Small intestine (tissue), 7 donors: ENCODE data around the gene MARK4. TPM values are rescaled to one million over a fixed set of nuclear protein-coding genes. Genes with fewer than 3 reads are reported as not detected.
"Not testable (repeated sequence)": the region's sequence is repeated elsewhere in the genome, so short reads cannot be mapped to it uniquely, and the experiment has no call there.

Experiments used
- DNase-seq, 2 donors: peaks; one replicate each; pipeline versions ENCODE4 v3.0.0 to v3.0.0-alpha.2; 2013
- FAIRE-seq: peaks from 2 replicates; lab custom pipeline; 2012; peaks lifted over from hg19 to GRCh38; lab: Jason Lieb, UNC
- H3K27ac ChIP-seq, 3 donors: one replicate each; pipeline ENCODE4 v1.5.1; 2013; ENCODE audit warnings: low read length in 2 of 3, mild to moderate bottlenecking in 2 of 3, control low read depth in 1 of 3, inconsistent platforms in 1 of 3, low read depth in 1 of 3, moderate library complexity in 1 of 3
- H3K27me3 ChIP-seq, 3 donors: one replicate each; pipeline ENCODE4 v1.6.1; 2013; ENCODE audit warnings: low read length in 3 of 3, inconsistent platforms in 1 of 3; ENCODE audit not compliant: control insufficient read depth in 3 of 3, insufficient read depth in 3 of 3
- H3K36me3 ChIP-seq, 3 donors: one replicate each; pipeline ENCODE4 v1.6.1; 2013; ENCODE audit warnings: low read length in 3 of 3, inconsistent platforms in 1 of 3, low read depth in 1 of 3, mild to moderate bottlenecking in 1 of 3, moderate library complexity in 1 of 3; ENCODE audit not compliant: control insufficient read depth in 3 of 3, insufficient read depth in 2 of 3
- H3K4me1 ChIP-seq, 3 donors: one replicate each; pipeline ENCODE4 v1.6.1; 2013; ENCODE audit warnings: low read length in 2 of 3, inconsistent platforms in 1 of 3, low read depth in 1 of 3, mild to moderate bottlenecking in 1 of 3, moderate library complexity in 1 of 3; ENCODE audit not compliant: control insufficient read depth in 3 of 3, insufficient read depth in 2 of 3
- H3K4me3 ChIP-seq, 3 donors: one replicate each; pipeline ENCODE4 v1.5.1; 2013; ENCODE audit warnings: low read length in 3 of 3, control low read depth in 1 of 3, inconsistent platforms in 1 of 3, low read depth in 1 of 3, mild to moderate bottlenecking in 1 of 3, moderate library complexity in 1 of 3
- H3K9me3 ChIP-seq, 2 donors: one replicate each; pipeline ENCODE4 v1.6.1; 2013; ENCODE audit warnings: low read depth in 1 of 2, low read length in 1 of 2; ENCODE audit not compliant: control insufficient read depth in 2 of 2, insufficient read depth in 1 of 2
- WGBS, 3 donors: extraction: QIAGEN DNeasy Blood & Tissue Kit; methylation state at CpG; one replicate each; pipeline ENCODE4 v1.1.7; 2013; 5-methylcytosine and 5-hydroxymethylcytosine counted together
- polyA plus RNA-seq, 4 donors: library from polyadenylated mRNA; stranded (reverse) in 3 of 4; unstranded in 1 of 4; fragments of 200-250 nt in 3 of 4; fragments of 120-200 nt in 1 of 4; gene quantifications; one replicate each; pipeline versions ENCODE4 v1.2.1 to v1.2.3, GENCODE V29; 2013
- donor health status: healthy with polysubstance abuse.
- donor health status: control.
- donor health status: control.
- donor health status: Bipolar disorder and iron deficiency.
- donor health status: healthy.

MARK4 gene
- polyA plus RNA-seq, 4 donors: 5.1 to 14.2 (median 7.7) TPM

DNA sequence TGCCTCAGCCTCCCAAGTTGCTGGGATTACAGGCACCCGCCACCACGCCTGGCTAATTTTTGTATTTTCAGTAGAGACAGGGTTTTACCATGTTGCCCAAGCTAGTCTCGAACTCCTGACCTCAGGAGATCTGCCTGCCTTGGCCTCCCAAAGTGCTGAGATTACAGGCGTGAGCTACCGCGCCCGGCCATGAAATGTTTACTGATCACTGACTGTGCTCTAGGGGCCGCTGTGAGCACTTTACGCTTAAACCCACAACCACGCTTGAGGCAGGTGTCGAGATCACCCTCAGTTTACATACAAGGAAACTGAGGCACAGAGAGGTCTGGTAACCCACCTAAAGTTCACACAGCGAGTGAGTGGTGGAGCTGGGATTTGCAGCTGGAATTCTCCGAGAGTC lies 18.9 kb downstream of the MARK4 start:
- not testable (repeated sequence) for FAIRE-seq, H3K4me3 ChIP-seq
- H3K36me3 ChIP-seq: peaks cover 4 to 54% (median 4%) of the 10 kb centered on the region in 3 donors

DNA sequence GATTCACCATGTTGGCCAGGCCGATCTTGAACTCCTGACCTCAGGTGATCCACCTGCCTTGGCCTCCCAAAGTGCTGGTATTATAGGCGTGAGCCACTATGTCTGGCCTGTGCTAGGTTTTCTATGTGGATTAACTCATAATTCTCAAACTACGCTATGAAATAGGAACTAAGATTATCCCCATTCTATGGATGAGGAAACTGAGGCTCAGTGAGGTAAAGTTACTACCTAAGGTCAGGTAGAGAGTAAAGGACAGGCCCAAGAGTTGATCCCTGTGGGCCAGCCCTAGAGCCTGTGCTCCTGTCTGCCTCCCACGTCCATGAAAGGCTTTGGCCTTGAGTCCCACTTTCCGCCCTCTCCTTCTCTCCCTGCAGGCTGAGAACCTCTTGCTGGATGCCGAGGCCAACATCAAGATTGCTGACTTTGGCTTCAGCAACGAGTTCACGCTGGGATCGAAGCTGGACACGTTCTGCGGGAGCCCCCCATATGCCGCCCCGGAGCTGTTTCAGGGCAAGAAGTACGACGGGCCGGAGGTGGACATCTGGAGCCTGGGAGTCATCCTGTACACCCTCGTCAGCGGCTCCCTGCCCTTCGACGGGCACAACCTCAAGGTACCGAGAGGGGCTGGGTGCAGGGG lies 20.1 kb downstream of the MARK4 start:
- Histone ChIP-seq H3K4me3 (no peak overlapping the region), H3K9me3 (no peaks in the 10 kb centered on the region), H3K4me1 (no peaks in the 10 kb centered on the region), H3K36me3 (peaks cover 4 to 57% (median 4%) of the 10 kb centered on the region in 3 donors), H3K27me3 (no peaks in the 10 kb centered on the region), H3K27ac (no peak overlapping the region)
- FAIRE-seq: no peak
- 89 to 95% (median 92%) methylated on average over 21 of the region's 21 CpGs for WGBS, 3 donors
- DNase-seq: no peak

More for the DNA sequence above, 18.9 kb downstream of the MARK4 start:
- not testable (repeated sequence) for H3K27me3 ChIP-seq, H3K4me1 ChIP-seq, H3K27ac ChIP-seq, H3K9me3 ChIP-seq, DNase-seq
- WGBS, 3 donors: 91 to 92% (median 92%) methylated on average over 13 of the region's 13 CpGs

DNA sequence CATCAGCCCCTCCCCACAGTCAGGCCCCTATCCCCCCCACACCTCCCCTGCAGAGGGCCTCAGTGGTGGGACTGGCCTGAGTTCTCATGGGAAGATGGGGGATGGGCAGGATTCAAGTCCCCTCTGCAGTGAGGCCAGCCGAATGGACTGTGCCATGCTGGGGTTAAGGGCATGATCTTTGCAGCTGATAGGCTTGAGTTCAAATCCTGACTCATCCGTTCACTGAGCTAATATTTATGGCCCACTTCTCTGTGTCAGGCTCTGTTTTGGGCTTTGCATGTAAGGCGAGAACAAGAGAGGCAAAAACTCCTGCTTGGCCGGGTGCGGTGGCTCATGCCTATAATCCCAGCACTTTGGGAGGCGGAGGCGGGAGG lies 20.7 kb downstream of the MARK4 start:
- H3K36me3 ChIP-seq: peaks cover 4 to 55% (median 4%) of the 10 kb centered on the region in 3 donors
- H3K4me1 ChIP-seq: no peaks in the 10 kb centered on the region
- H3K9me3 ChIP-seq: no peaks in the 10 kb centered on the region
- 73 to 80% (median 79%) methylated on average over 6 to 7 of the region's 7 CpGs for WGBS, 3 donors
- no peak overlapping the region for H3K4me3 ChIP-seq
- DNase-seq: no peak
- FAIRE-seq: no peak
- H3K27me3 ChIP-seq: no peaks in the 10 kb centered on the region
- no peak overlapping the region for H3K27ac ChIP-seq

- no peaks in the 10 kb centered on the region for H3K4me1 ChIP-seq
- DNase-seq (no peak), FAIRE-seq (no peak)
- no peak overlapping the region for H3K27ac ChIP-seq
- whole genome bisulfite sequencing, 3 donors: 92 to 98% (median 92%) methylated on average over 14 of the region's 14 CpGs
- no peaks in the 10 kb centered on the region for H3K27me3 ChIP-seq
- H3K9me3 ChIP-seq: no peaks in the 10 kb centered on the region
- peaks cover 5 to 62% (median 5%) of the 10 kb centered on the region in 3 donors for H3K36me3 ChIP-seq
- no peak overlapping the region for H3K4me3 ChIP-seq
Measured at GRCh38 chr19:45273521-45273855, 22.4 kb downstream of the MARK4 start.

DNA sequence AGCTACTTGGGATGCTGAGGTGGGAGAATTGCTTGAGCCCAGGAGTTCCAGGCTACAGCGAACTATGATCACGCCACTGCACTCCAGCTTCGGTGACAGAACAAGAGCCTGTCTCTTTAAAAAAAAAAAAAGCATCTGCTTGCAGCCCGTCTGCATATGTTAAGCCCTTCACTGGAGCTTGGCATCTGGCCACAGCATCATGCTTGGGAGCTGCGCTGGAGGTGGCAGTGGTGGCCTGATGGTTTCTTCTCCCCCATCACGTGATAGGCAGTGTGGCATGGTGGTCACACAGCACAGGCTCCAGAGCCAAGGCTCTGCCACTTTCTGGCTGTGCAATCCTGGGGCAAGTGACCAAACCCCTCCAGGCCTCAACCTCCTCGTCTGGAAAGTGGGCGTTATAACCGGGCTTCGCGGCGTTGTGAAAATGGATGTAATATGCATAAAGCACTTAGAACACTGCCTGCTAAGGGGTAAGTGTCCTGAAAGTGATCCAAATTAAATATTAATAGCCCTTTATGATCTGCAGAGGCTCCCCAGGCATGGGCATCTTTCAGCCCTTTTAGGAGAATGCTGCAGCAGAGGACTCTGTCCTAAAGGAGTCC lies 24.4 kb downstream of the MARK4 start:
- FAIRE-seq (no peak), DNase-seq (no peak)
- Histone ChIP-seq H3K9me3 (no peaks in the 10 kb centered on the region), H3K4me3 (no peak overlapping the region), H3K36me3 (peaks cover 4 to 66% (median 5%) of the 10 kb centered on the region in 3 donors), H3K27me3 (no peaks in the 10 kb centered on the region), H3K4me1 (no peaks in the 10 kb centered on the region), H3K27ac (no peak overlapping the region)
- WGBS, 3 donors: 75 to 85% (median 78%) methylated on average over 12 of the region's 12 CpGs

DNA sequence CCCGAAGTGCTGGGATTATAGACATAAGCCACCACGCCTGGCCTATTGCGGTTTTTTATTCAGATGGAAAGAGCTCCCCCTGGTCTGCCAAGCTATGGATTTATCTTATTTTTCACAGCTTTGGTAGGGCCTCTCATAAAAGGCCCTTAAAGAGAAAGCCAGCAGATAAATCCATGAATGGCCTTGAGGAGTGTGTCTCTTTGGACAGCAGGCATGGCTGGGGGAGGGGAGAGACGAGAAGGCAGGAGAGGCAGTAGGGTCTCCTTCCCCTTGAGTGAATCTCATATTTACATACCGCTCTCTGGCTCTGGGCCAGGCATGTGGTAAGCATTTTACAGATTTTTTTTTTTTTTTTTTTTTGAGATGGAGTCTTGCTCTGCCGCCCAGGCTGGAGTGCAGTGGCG lies 25.2 kb downstream of the MARK4 start:
- Histone ChIP-seq H3K36me3 (peaks cover 5 to 70% (median 7%) of the 10 kb centered on the region in 3 donors), H3K27ac (no peak overlapping the region), H3K9me3 (no peaks in the 10 kb centered on the region), H3K4me1 (no peaks in the 10 kb centered on the region), H3K4me3 (no peak overlapping the region), H3K27me3 (no peaks in the 10 kb centered on the region)
- WGBS, 3 donors: 83 to 88% (median 86%) methylated on average over 5 to 7 of the region's 7 CpGs
- DNase-seq: peak in 1 of 2 donors; percentile 11
- FAIRE-seq: no peak

- DNase-seq: no peak
Measured at GRCh38 chr19:45278087-45278486, 27.0 kb downstream of the MARK4 start.

DNA sequence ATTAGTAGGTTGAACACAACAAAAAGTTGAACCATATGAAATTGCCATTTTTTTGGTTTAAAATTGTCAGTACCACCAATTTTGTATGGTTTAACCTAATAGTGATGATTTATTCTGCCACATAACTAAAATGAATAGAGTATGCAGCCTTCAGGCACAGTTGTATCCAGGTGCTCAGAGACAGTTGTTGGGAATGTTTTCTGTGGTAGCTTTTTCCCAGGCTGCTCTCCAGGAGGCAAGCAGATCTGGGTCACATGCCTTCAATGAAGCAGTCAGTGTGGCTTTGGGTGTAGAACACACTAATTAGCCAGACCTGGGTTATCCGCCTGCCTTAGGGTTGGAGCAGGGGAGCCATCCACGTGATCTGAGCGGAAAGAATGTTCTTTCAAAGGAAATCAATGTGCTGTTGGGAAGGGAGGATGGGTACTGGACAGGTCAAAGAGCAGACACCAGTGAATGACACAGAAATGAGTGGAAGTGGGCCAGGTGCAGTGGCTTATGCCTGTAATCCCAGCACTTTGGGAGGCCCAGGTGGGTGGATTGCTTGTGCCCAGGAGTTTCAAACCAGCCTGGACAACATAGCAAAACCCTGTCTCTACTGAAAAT lies 28.6 kb downstream of the MARK4 start:
- Histone ChIP-seq H3K4me3 (no peak overlapping the region), H3K36me3 (peaks cover 1 to 64% (median 7%) of the 10 kb centered on the region in 3 donors), H3K9me3 (peaks cover 0 to 2% of the 10 kb centered on the region in 2 donors), H3K27me3 (no peaks in the 10 kb centered on the region), H3K4me1 (no peaks in the 10 kb centered on the region), H3K27ac (no peak overlapping the region)
- no peak for FAIRE-seq
- DNase-seq: no peak
- 92 to 98% (median 95%) methylated on average over 3 of the region's 3 CpGs for WGBS, 3 donors

More at GRCh38 chr19:45278087-45278486, 27.0 kb downstream of the MARK4 start:
- no peaks in the 10 kb centered on the region for H3K27me3 ChIP-seq
- no peak overlapping the region for H3K4me3 ChIP-seq
- H3K27ac ChIP-seq: no peak overlapping the region
- H3K36me3 ChIP-seq: peaks cover 2 to 74% (median 7%) of the 10 kb centered on the region in 3 donors
- 93 to 96% (median 95%) methylated on average over 10 of the region's 10 CpGs for WGBS, 3 donors
- no peak for FAIRE-seq
- H3K4me1 ChIP-seq: no peaks in the 10 kb centered on the region
- H3K9me3 ChIP-seq: no peaks in the 10 kb centered on the region
